Measurements from ENCODE around the gene NECAB2. TPM values are rescaled to one million over a fixed set of nuclear protein-coding genes. Genes with fewer than 3 reads are reported as not detected.
A peak's percentile ranks its signal among the peaks of the same experiment; 100 is the strongest.

Gene NECAB2
- total RNA-seq, 6 donors from 2014 or later = 0.40 to 1.2 (median 0.44) TPM; not detected in 3

GRCh38 chr16:83954577-83955016 lies 13.4 kb upstream of the NECAB2 start:
- ATAC-seq (ENCODE audit: low FRiP score in 2 of 2) (peak; percentile 20 to 80), DNase-seq (peak in 1 of 2 donors; percentile 90)
- TF ChIP-seq POLR2A (IDR thresholded peaks at IDR 0.05) (peak in 1 of 4 donors; percentile 32), CTCF (IDR thresholded peaks at IDR 0.05) (no peak), POLR2AphosphoS5 (IDR thresholded peaks at IDR 0.05) (peak in 1 of 2 donors; percentile 68)
- Histone ChIP-seq H3K4me3 (peak overlapping the region in 2 of 4 donors; percentile 59 to 84), H3K27me3 (no peaks in the 10 kb centered on the region), H3K36me3 (peaks cover 0 to 20% (median 15%) of the 10 kb centered on the region in 4 donors), H3K9me3 (no peaks in the 10 kb centered on the region), H3K4me1 (peaks cover 27 to 44% (median 28%) of the 10 kb centered on the region in 4 donors), H3K27ac (peak overlapping the region; percentile 91 to 97 (median 94))
- WGBS, 2 donors = 43 to 47% methylated on average over 7 to 9 of the region's 9 CpGs

- Histone ChIP-seq H3K27me3 (no peaks in the 10 kb centered on the region), H3K4me3 (no peak overlapping the region), H3K9me3 (no peaks in the 10 kb centered on the region), H3K27ac (peak overlapping the region in 2 of 4 donors; percentile 91 to 97), H3K4me1 (peaks cover 27 to 44% (median 28%) of the 10 kb centered on the region in 4 donors), H3K36me3 (peaks cover 3 to 29% (median 22%) of the 10 kb centered on the region in 4 donors)
- ATAC-seq (ENCODE audit: low FRiP score in 2 of 2) (no peak), DNase-seq (no peak)
- TF ChIP-seq POLR2A (IDR thresholded peaks at IDR 0.05) = no peak
- no peak for TF ChIP-seq POLR2AphosphoS5 (IDR thresholded peaks at IDR 0.05)
- TF ChIP-seq CTCF (IDR thresholded peaks at IDR 0.05) = no peak
- TF ChIP-seq EP300 (IDR thresholded peaks at IDR 0.05) = no peak
- 65 to 73% methylated on average over 8 to 21 of the region's 23 CpGs for WGBS, 2 donors
These were observed 12.6 kb upstream of the NECAB2 start for GRCh38 chr16:83955218-83956130.

DNA sequence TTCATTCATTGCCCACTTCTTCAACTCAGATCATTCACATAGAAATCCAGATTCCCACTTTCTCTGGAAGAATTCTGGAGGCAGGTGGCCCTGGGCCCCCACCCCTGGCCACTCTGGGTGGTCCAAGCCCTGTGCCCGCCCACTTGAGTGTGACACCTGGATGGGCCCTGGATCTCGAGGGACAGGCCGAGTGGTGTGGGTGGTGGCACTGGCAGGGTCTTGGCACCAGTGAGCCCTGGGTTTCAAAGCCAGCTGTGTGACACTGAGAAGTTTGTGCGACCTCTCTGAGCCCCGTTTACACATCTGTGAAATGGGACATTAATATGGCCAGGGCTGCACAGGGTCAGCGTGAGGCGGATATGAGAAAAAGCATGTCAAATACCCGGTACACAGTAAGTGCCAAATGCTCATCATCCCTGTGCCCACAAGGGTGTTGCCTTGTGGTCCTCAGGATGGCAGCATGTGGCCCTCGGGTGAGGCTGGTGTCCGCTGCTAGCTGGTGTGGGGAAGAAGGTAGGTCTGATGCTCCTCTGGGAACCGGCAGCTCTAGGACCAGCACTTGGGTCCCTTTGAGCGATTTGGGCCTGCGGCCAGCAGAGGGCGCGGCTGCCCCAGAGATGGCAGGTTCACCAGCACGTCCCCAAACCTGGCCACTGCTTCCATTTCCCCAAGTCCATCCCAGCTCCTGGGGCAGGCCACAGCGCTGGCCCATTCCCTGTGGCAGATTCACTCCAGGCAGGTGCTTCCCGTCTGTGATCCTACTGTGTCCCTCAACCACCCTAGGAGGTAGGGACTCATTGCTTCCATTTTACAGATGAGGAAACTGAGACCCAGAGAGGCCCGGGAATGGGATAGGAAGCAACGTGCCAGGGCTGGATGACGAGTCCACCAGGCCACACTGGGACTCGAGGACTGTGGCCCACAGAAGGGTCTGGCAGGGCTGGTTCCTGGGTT lies 11.4 kb upstream of the NECAB2 start:
- peak; percentile 71 to 87 (median 78) for TF ChIP-seq CTCF (IDR thresholded peaks at IDR 0.05)
- no peak for TF ChIP-seq POLR2A (IDR thresholded peaks at IDR 0.05)
- H3K27me3 ChIP-seq = no peaks in the 10 kb centered on the region
- H3K9me3 ChIP-seq = no peaks in the 10 kb centered on the region
- H3K36me3 ChIP-seq = peaks cover 3 to 40% (median 31%) of the 10 kb centered on the region in 4 donors
- no peak overlapping the region for H3K4me3 ChIP-seq
- no peak overlapping the region for H3K27ac ChIP-seq
- H3K4me1 ChIP-seq = peaks cover 27 to 44% (median 28%) of the 10 kb centered on the region in 4 donors
- DNase-seq (peak; percentile 85 to 96), ATAC-seq (ENCODE audit: low FRiP score in 2 of 2) (peak in 1 of 2 donors; percentile 36)
- WGBS, 2 donors = 47 to 51% methylated on average over 9 to 22 of the region's 22 CpGs

DNA sequence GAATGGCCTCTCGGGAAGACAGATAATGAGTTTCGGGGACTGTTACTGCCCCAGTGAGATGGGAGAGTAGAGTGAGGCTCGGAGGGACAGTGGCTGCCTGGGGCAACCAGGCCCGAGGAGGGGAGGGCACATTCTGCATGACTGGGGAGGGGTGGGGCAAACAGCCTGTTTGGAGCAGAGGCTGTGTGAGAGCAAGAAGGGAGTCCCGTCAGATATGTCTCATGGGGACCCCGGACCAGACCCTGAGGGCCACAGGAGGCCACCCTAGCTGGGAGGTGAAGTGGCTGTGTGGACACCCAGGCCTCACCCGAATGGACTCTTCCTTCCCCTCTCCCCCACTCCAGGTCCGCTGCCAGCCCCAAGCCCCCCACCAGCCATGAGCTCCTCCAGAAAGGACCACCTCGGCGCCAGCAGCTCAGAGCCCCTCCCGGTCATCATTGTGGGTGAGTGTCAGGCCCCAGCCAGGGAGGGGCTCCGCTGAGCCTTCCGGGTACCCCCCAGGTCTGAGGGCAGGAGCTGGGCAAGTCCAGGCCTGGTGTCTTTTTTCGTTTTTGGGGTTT lies 10.7 kb upstream of the NECAB2 start:
- TF ChIP-seq EP300 (IDR thresholded peaks at IDR 0.05) (no peak), CTCF (IDR thresholded peaks at IDR 0.05) (no peak), POLR2A (IDR thresholded peaks at IDR 0.05) (no peak), POLR2AphosphoS5 (IDR thresholded peaks at IDR 0.05) (no peak)
- Histone ChIP-seq H3K27me3 (no peaks in the 10 kb centered on the region), H3K4me1 (peaks cover 23 to 43% (median 26%) of the 10 kb centered on the region in 4 donors), H3K9me3 (no peaks in the 10 kb centered on the region), H3K36me3 (peaks cover 3 to 48% (median 37%) of the 10 kb centered on the region in 4 donors), H3K4me3 (no peak overlapping the region), H3K27ac (no peak overlapping the region)
- DNase-seq (no peak), ATAC-seq (ENCODE audit: low FRiP score in 2 of 2) (no peak)
- 87 to 93% methylated on average over 13 of the region's 14 CpGs for WGBS, 2 donors
